Measurements from ENCODE around the gene ZNF407.

Gene ZNF407

DNA sequence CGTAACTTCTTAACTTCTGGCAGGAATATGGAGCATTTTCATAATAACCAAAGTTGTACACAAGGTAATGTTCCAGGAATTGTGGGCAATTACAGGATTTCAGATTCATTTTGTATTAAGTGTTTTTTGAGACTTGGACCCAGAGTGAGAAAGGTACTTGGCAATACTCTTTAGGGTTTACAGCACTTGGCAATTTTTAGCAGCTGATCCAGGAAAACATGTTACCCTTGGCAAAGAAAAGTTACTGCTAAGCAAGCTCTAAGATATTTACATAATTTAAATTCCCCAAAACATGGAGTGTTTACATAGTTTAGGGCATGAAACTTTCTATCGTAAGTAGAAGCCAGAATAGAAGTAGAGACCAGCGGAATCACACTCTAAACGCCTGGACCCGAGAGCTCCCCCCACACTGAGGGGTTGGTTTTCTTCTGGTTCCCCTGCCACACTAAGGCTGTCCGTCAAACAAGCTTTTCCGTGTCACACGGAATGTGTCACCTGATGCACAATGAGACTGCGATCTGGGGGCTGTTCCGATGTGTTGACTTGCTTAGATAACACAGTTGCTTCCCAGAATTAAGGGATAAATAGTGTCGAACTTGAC lies 434.1 kb downstream of the ZNF407 start:
- Histone ChIP-seq H3K9me2 (replicated peaks; ENCODE audit: insufficient read depth, low read length) (no peaks in the 10 kb centered on the region), H2AFZ (ENCODE audit: low read length) (no peak overlapping the region), H3K9me3 (replicated peaks; ENCODE audit: insufficient read depth, low read length) (no peaks in the 10 kb centered on the region), H3K36me3 (replicated peaks; ENCODE audit: insufficient read depth, low read length) (no peaks in the 10 kb centered on the region), H3K27me3 (replicated peaks; ENCODE audit: insufficient read depth, low read length) (no peaks in the 10 kb centered on the region), H3K27ac (ENCODE audit: low read length) (no peak overlapping the region), H4K20me1 (ENCODE audit: insufficient read depth, low read length) (no peaks in the 10 kb centered on the region), H3K79me2 (ENCODE audit: low read length) (no peaks in the 10 kb centered on the region), H3F3A (ENCODE audit: insufficient read depth, low read length) (no peaks in the 10 kb centered on the region), H3K9ac (ENCODE audit: low read length) (no peak overlapping the region), H3K4me3 (ENCODE audit: low read length) (no peak overlapping the region), H3K4me2 (ENCODE audit: low read depth, low read length) (no peak overlapping the region), H3K4me1 (ENCODE audit: low read length) (no peaks in the 10 kb centered on the region)
- DNase-seq: no peak
- TF ChIP-seq EZH2 (optimal IDR thresholded peaks at IDR 0.05; ENCODE audit: low read depth, low read length) (no peak), CTCF (IDR thresholded peaks at IDR 0.05; ENCODE audit: low read length) (no peak), EZH2phosphoT487 (IDR thresholded peaks at IDR 0.05; ENCODE audit: low read length) (no peak)

DNA sequence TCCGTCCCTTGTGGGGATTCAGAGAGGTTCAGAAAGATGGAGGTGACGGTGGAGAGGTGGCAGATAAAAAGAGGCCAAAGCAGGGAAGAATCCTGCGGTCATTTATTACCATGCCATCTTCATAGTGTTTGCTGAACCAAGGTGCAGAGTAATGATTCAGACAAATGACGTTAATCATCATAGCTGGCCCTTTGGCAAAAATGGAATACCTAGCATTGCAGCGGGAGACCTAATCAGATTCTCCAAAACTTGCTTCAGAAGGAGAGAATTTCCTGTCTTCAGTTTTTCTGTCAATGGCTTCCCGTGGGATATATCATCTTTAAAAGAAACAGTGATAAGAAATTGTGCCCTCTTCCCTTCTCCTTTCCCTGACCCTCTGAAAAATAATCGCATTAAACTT lies 435.8 kb downstream of the ZNF407 start:
- Histone ChIP-seq H3K79me2 (ENCODE audit: low read length) (no peaks in the 10 kb centered on the region), H3K36me3 (replicated peaks; ENCODE audit: insufficient read depth, low read length) (no peaks in the 10 kb centered on the region), H3K27me3 (replicated peaks; ENCODE audit: insufficient read depth, low read length) (no peaks in the 10 kb centered on the region), H2AFZ (ENCODE audit: low read length) (no peak overlapping the region), H3K4me3 (ENCODE audit: low read length) (no peak overlapping the region), H4K20me1 (ENCODE audit: insufficient read depth, low read length) (no peaks in the 10 kb centered on the region), H3K9ac (ENCODE audit: low read length) (no peak overlapping the region), H3K9me3 (replicated peaks; ENCODE audit: insufficient read depth, low read length) (no peaks in the 10 kb centered on the region), H3F3A (ENCODE audit: insufficient read depth, low read length) (no peaks in the 10 kb centered on the region), H3K4me2 (ENCODE audit: low read depth, low read length) (no peak overlapping the region), H3K9me2 (replicated peaks; ENCODE audit: insufficient read depth, low read length) (no peaks in the 10 kb centered on the region), H3K27ac (ENCODE audit: low read length) (no peak overlapping the region), H3K4me1 (ENCODE audit: low read length) (no peaks in the 10 kb centered on the region)
- TF ChIP-seq EZH2 (optimal IDR thresholded peaks at IDR 0.05; ENCODE audit: low read depth, low read length) (no peak), EZH2phosphoT487 (IDR thresholded peaks at IDR 0.05; ENCODE audit: low read length) (no peak), CTCF (IDR thresholded peaks at IDR 0.05; ENCODE audit: low read length) (no peak)
- no peak for DNase-seq

- Histone ChIP-seq H4K20me1 (ENCODE audit: insufficient read depth, low read length) (no peaks in the 10 kb centered on the region), H3K9me3 (replicated peaks; ENCODE audit: insufficient read depth, low read length) (no peaks in the 10 kb centered on the region), H3K27ac (ENCODE audit: low read length) (no peak overlapping the region), H3K36me3 (replicated peaks; ENCODE audit: insufficient read depth, low read length) (no peaks in the 10 kb centered on the region), H3K4me2 (ENCODE audit: low read depth, low read length) (no peak overlapping the region), H3K4me1 (ENCODE audit: low read length) (no peaks in the 10 kb centered on the region), H3K79me2 (ENCODE audit: low read length) (no peaks in the 10 kb centered on the region), H3F3A (ENCODE audit: insufficient read depth, low read length) (no peaks in the 10 kb centered on the region), H2AFZ (ENCODE audit: low read length) (no peak overlapping the region), H3K9me2 (replicated peaks; ENCODE audit: insufficient read depth, low read length) (no peaks in the 10 kb centered on the region), H3K4me3 (ENCODE audit: low read length) (no peak overlapping the region), H3K9ac (ENCODE audit: low read length) (no peak overlapping the region), H3K27me3 (replicated peaks; ENCODE audit: insufficient read depth, low read length) (no peaks in the 10 kb centered on the region)
- DNase-seq: no peak
- TF ChIP-seq EZH2phosphoT487 (IDR thresholded peaks at IDR 0.05; ENCODE audit: low read length) (no peak), EZH2 (optimal IDR thresholded peaks at IDR 0.05; ENCODE audit: low read depth, low read length) (no peak), CTCF (IDR thresholded peaks at IDR 0.05; ENCODE audit: low read length) (no peak)
Observed at GRCh38 chr18:75034937-75035336, 437.3 kb downstream of the ZNF407 start.

All from MM.1S (cell line).